Body of pancreas (tissue), 4 donors: ENCODE results near the gene ST8SIA5.

ENCODE experiments used
- CTCF ChIP-seq, 7 experiments: fragments of 450-650 bp in 4 of 7; fragments of 200-600 bp in 3 of 7; sonication (generic) in 3 of 7; IDR thresholded peaks; one replicate each; pipeline ENCODE4 v1.5.1; 2016 to 2019; ENCODE audit warnings: antibody characterized with exemption in 7 of 7
- POLR2A ChIP-seq, 3 donors: fragments of 450-650 bp; IDR thresholded peaks; one replicate each; pipeline ENCODE4 v1.6.1; 2016; ENCODE audit warnings: antibody characterized with exemption in 3 of 3, mild to moderate bottlenecking in 2 of 3

GRCh38 chr18:46728219-46728930, 28.5 kb downstream of the ST8SIA5 start:
- TF ChIP-seq POLR2A (IDR thresholded peaks at IDR 0.05) (no peak), CTCF (IDR thresholded peaks at IDR 0.05) (no peak)
